SU-DHL-6 (cell line): Measurements from ENCODE around the gene PER3.

Experiments
- H2AFZ ChIP-seq: fragments of 200-600 bp; sonication (generic); 2 replicates; pipeline ENCODE4 v1.6.1; 2014; ENCODE audit warnings: low read depth, mild to moderate bottlenecking, moderate library complexity, mixed read lengths, antibody characterized with exemption, low read length; ENCODE audit not compliant: severe bottlenecking
- H3F3A ChIP-seq: fragments of 200-600 bp; shearing (Covaris generic); 2 replicates; pipeline ENCODE4 v1.6.0; 2016; ENCODE audit warnings: antibody characterized with exemption, mild to moderate bottlenecking; ENCODE audit not compliant: insufficient read depth
- H3K27ac ChIP-seq: fragments of 200-600 bp; sonication (generic); 2 replicates; pipeline ENCODE4 v1.5.1; 2016; ENCODE audit warnings: low read depth, mild to moderate bottlenecking, low read length, moderate library complexity, mixed read lengths
- H3K27me3 ChIP-seq: fragments of 200-600 bp; sonication (generic), shearing (Covaris generic); 2 replicates; pipeline ENCODE4 v1.6.0; 2014; ENCODE audit warnings: mild to moderate bottlenecking, low read length
- H3K36me3 ChIP-seq: fragments of 200-600 bp; sonication (generic); 2 replicates; pipeline ENCODE4 v1.6.1; 2014; ENCODE audit warnings: mild to moderate bottlenecking, low read length, mixed read lengths
- H3K4me2 ChIP-seq: fragments of 300-600, 200-600 bp; shearing (Covaris generic), sonication (generic); 2 replicates; pipeline ENCODE4 v1.6.0; 2014; ENCODE audit warnings: low read length, low read depth, mild to moderate bottlenecking; ENCODE audit not compliant: poor library complexity, severe bottlenecking
- H3K4me3 ChIP-seq: fragments of 200-600 bp; sonication (generic); 2 replicates; pipeline ENCODE4 v1.5.1; 2014; ENCODE audit warnings: antibody characterized with exemption, low read length, mild to moderate bottlenecking, mixed read lengths; ENCODE audit not compliant: insufficient read depth, poor library complexity, severe bottlenecking
- H3K79me2 ChIP-seq: fragments of 200-600 bp; sonication (generic); 2 replicates; pipeline ENCODE4 v1.6.1; 2014; ENCODE audit warnings: mild to moderate bottlenecking, low read length, moderate library complexity; ENCODE audit not compliant: insufficient read depth
- H3K9ac ChIP-seq: fragments of 200-600 bp; sonication (generic); 2 replicates; pipeline ENCODE4 v1.7.0; 2014; ENCODE audit warnings: mild to moderate bottlenecking, low read length
- H3K9me2 ChIP-seq: fragments of 200-600 bp; sonication (generic); replicated peaks from 2 replicates; pipeline ENCODE4 v1.6.1; 2014; ENCODE audit warnings: low read length; ENCODE audit not compliant: insufficient read depth
- H3K9me3 ChIP-seq: fragments of 200-600 bp; sonication (generic); 2 replicates; pipeline ENCODE4 v1.6.1; 2014; ENCODE audit warnings: low read length, mixed read lengths; ENCODE audit not compliant: insufficient read depth
- H4K20me1 ChIP-seq: fragments of 200-600 bp; sonication (generic); 2 replicates; pipeline ENCODE4 v1.6.1; 2014; ENCODE audit warnings: low read depth, mild to moderate bottlenecking, antibody characterized with exemption, low read length, moderate library complexity, mixed read lengths
- EZH2phosphoT487 ChIP-seq: fragments of 200-600 bp; sonication (generic), shearing (Covaris generic); conservative IDR thresholded peaks from 2 replicates; pipeline ENCODE4 v1.6.1; 2018; ENCODE audit warnings: mild to moderate bottlenecking, antibody characterized with exemption, low read length, moderate library complexity, mixed read lengths
- TF ChIP-seq, protein P1 (sequence below): fragments of 200-600 bp; sonication (generic); IDR thresholded peaks from one replicate; pipeline ENCODE4 v1.5.1; 2017; ENCODE audit warnings: antibody characterized with exemption, mild to moderate bottlenecking, low read length, moderate library complexity; ENCODE audit not compliant: insufficient read depth, poor library complexity, severe bottlenecking

Gene PER3

DNA sequence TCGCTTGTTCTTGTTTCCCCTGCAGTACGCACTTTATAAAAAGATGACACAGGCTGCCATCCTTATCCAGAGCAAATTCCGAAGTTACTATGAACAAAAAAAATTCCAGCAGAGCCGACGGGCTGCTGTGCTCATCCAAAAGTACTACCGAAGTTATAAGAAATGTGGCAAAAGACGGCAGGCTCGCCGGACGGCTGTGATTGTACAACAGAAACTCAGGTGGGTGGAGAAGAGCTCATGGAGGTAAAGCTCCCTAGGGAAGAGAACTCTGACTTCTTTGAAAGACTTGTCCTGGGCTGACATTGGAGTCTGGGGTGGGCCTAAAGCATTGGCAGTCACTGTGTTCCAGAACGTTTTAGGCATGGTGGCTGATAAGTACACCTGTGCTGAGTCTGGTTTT lies 32.9 kb upstream of the PER3 start:
- H3K9ac ChIP-seq = no peak overlapping the region
- H3F3A ChIP-seq = no peaks in the 10 kb centered on the region
- H3K9me3 ChIP-seq = no peaks in the 10 kb centered on the region
- no peaks in the 10 kb centered on the region for H3K36me3 ChIP-seq
- no peaks in the 10 kb centered on the region for H3K27me3 ChIP-seq
- H3K79me2 ChIP-seq = no peaks in the 10 kb centered on the region
- H4K20me1 ChIP-seq = no peaks in the 10 kb centered on the region
- no peak overlapping the region for H2AFZ ChIP-seq
- H3K9me2 ChIP-seq = no peaks in the 10 kb centered on the region
- no peak overlapping the region for H3K4me3 ChIP-seq
- H3K27ac ChIP-seq = no peak overlapping the region
- H3K4me2 ChIP-seq = no peak overlapping the region
- no peak for TF ChIP-seq EZH2phosphoT487
- TF ChIP-seq, protein P1, sequence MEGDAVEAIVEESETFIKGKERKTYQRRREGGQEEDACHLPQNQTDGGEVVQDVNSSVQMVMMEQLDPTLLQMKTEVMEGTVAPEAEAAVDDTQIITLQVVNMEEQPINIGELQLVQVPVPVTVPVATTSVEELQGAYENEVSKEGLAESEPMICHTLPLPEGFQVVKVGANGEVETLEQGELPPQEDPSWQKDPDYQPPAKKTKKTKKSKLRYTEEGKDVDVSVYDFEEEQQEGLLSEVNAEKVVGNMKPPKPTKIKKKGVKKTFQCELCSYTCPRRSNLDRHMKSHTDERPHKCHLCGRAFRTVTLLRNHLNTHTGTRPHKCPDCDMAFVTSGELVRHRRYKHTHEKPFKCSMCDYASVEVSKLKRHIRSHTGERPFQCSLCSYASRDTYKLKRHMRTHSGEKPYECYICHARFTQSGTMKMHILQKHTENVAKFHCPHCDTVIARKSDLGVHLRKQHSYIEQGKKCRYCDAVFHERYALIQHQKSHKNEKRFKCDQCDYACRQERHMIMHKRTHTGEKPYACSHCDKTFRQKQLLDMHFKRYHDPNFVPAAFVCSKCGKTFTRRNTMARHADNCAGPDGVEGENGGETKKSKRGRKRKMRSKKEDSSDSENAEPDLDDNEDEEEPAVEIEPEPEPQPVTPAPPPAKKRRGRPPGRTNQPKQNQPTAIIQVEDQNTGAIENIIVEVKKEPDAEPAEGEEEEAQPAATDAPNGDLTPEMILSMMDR = no peak

DNA sequence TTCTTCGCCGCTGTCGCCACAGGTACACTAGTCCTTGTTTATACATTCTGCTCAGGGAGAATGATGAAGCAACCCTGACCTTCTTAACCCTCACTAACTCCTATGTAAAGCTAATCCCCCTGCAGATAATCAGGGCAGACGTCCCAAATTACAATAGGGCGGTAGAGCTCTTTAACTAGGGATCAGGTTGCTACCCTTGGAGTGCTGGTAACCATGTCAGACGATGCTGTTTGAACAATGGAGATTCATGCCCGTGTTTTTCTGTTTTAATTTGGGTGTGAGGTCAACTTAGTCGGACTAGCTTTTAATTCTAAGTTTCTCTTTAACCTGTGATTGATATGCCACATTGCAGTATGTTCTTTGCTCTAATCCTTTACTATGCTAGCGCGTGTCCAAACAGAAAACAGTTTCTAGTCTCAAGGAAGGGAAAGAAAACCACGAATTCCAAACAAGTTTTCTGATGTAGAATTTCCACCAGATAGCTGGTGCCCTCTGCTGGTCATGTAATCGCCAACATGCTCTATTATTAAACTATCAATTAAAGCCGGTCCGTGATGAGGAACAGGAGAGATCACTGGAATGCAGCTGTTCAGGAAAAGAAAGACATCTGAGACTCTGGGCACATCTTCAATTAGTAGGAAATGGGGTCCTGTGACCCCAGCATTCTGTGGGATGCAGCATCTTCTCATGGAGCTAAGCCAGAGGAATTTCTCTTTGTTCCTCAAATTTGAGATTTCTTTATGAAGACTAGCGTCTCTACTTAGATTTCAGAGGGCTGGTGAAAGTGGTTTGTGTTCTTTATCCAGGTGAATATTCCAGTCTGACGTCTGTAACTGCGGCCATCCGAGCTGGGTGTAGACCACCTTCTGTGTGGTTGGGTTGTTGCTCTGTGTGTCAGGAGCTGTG lies 31.3 kb upstream of the PER3 start:
- Histone ChIP-seq H2AFZ (peak overlapping the region; percentile 63), H3K79me2 (no peaks in the 10 kb centered on the region), H3K9me3 (no peaks in the 10 kb centered on the region), H3K27ac (no peak overlapping the region), H3K4me3 (no peak overlapping the region), H3K4me2 (peak overlapping the region; percentile 23), H3F3A (no peaks in the 10 kb centered on the region), H3K27me3 (no peaks in the 10 kb centered on the region), H3K36me3 (no peaks in the 10 kb centered on the region), H3K9me2 (no peaks in the 10 kb centered on the region), H4K20me1 (no peaks in the 10 kb centered on the region), H3K9ac (no peak overlapping the region)
- TF ChIP-seq, protein P1 = peak; percentile 79
- TF ChIP-seq EZH2phosphoT487 = no peak

DNA sequence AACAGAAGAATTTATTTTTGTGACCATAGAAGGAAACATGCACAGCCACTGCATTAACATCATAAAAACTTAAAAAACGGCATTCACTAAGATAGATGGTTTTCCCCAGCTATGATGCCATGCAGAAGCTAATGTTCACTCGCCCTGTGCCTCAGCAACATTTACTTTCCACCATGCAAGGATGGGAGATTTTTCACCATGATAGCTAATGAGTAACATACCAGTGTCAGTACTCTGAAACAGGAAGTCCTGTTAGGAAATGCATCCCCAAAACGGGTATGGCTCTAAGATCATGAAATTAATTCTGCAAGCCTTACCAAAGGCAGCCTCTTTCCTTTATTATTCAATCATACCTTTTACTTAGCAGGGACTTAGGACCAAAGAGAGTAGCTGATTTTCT lies 30.4 kb upstream of the PER3 start:
- Histone ChIP-seq H2AFZ (no peak overlapping the region), H3K9me2 (no peaks in the 10 kb centered on the region), H3K27me3 (no peaks in the 10 kb centered on the region), H3F3A (no peaks in the 10 kb centered on the region), H3K79me2 (no peaks in the 10 kb centered on the region), H3K4me2 (no peak overlapping the region), H3K9me3 (no peaks in the 10 kb centered on the region), H4K20me1 (no peaks in the 10 kb centered on the region), H3K36me3 (no peaks in the 10 kb centered on the region), H3K27ac (no peak overlapping the region), H3K4me3 (no peak overlapping the region), H3K9ac (no peak overlapping the region)
- TF ChIP-seq, protein P1 = no peak
- no peak for TF ChIP-seq EZH2phosphoT487
